Ammon's horn (tissue), 1 donor: ENCODE results near the gene PCDH12.
A peak's percentile ranks its signal among the peaks of the same experiment; 100 is the strongest.

Experiments
- DNase-seq: peaks from one replicate; pipeline ENCODE4 v3.0.0-alpha.2; 2016; ENCODE audit warnings: low spot score

The PCDH12 gene

GRCh38 chr5:141958113-141958512, at the start of gene PCDH12:
Gene PCDH12 (minus strand): TSS chr5:141958202. CDS start chr5:141957851, 351 bp downstream.
- peak; percentile 40 for DNase-seq

- no peak for DNase-seq
These were observed 49.2 kb upstream of the PCDH12 start for GRCh38 chr5:142007237-142007544.

GRCh38 chr5:142006363-142007236, 48.6 kb upstream of the PCDH12 start:
- DNase-seq, result no peak

GRCh38 chr5:142003266-142003800, 45.3 kb upstream of the PCDH12 start:
- DNase-seq, result no peak

- DNase-seq, result no peak
These were observed 42.9 kb upstream of the PCDH12 start for GRCh38 chr5:142000704-142001484.

- no peak for DNase-seq
These were observed 42.2 kb upstream of the PCDH12 start for GRCh38 chr5:142000173-142000572.

- no peak for DNase-seq
These were observed 39.5 kb upstream of the PCDH12 start for GRCh38 chr5:141997358-141997960.

- DNase-seq, result no peak
These were observed 37.7 kb upstream of the PCDH12 start for GRCh38 chr5:141995656-141996055.

GRCh38 chr5:141994511-141995136, 36.6 kb upstream of the PCDH12 start:
- no peak for DNase-seq

- DNase-seq, result peak; percentile 80
These were observed 34.5 kb upstream of the PCDH12 start for GRCh38 chr5:141992349-141992963.

GRCh38 chr5:141989720-141990119, 31.7 kb upstream of the PCDH12 start:
- no peak for DNase-seq

- DNase-seq, result no peak
These were observed 28.1 kb upstream of the PCDH12 start for GRCh38 chr5:141986072-141986471.

- DNase-seq, result no peak
These were observed 24.6 kb upstream of the PCDH12 start for GRCh38 chr5:141982626-141983025.

- no peak for DNase-seq
These were observed 20.4 kb upstream of the PCDH12 start for GRCh38 chr5:141978389-141978788.

GRCh38 chr5:141976176-141976575, 18.2 kb upstream of the PCDH12 start:
- DNase-seq, result no peak

GRCh38 chr5:141973871-141974595, 16.0 kb upstream of the PCDH12 start:
- no peak for DNase-seq

GRCh38 chr5:141969783-141970771, 12.1 kb upstream of the PCDH12 start:
- no peak for DNase-seq

GRCh38 chr5:141968914-141969608, 11.1 kb upstream of the PCDH12 start, which contains the start of gene RNF14:
Gene RNF14 (plus strand): TSS chr5:141969105. CDS start chr5:141973589, 4,484 bp downstream.
- DNase-seq, result peak; percentile 95

GRCh38 chr5:141966963-141967333, 8.9 kb upstream of the PCDH12 start:
- no peak for DNase-seq
